M059J (cell line): ENCODE measurements around the gene CEP170B. TPM values are rescaled to one million over a fixed set of nuclear protein-coding genes. Genes with fewer than 3 reads are reported as not detected.
"Not testable (repeated sequence)": the region's sequence is repeated elsewhere in the genome, so short reads cannot be mapped to it uniquely, and the experiment has no call there.

ENCODE experiments used
- DNase-seq: peaks from one replicate; pipeline ENCODE4 v3.0.0-alpha.2; 2012; ENCODE audit warnings: low read depth
- total RNA-seq: library from RNA; depleted of rRNA; stranded (reverse); fragments of >200 nt; shearing (Covaris generic); gene quantifications from 2 replicates; pipeline ENCODE4 v1.2.3, GENCODE V29; 2014

The CEP170B gene
- total RNA-seq, 1 experiment from 2014 or later = 9.1 TPM

DNA sequence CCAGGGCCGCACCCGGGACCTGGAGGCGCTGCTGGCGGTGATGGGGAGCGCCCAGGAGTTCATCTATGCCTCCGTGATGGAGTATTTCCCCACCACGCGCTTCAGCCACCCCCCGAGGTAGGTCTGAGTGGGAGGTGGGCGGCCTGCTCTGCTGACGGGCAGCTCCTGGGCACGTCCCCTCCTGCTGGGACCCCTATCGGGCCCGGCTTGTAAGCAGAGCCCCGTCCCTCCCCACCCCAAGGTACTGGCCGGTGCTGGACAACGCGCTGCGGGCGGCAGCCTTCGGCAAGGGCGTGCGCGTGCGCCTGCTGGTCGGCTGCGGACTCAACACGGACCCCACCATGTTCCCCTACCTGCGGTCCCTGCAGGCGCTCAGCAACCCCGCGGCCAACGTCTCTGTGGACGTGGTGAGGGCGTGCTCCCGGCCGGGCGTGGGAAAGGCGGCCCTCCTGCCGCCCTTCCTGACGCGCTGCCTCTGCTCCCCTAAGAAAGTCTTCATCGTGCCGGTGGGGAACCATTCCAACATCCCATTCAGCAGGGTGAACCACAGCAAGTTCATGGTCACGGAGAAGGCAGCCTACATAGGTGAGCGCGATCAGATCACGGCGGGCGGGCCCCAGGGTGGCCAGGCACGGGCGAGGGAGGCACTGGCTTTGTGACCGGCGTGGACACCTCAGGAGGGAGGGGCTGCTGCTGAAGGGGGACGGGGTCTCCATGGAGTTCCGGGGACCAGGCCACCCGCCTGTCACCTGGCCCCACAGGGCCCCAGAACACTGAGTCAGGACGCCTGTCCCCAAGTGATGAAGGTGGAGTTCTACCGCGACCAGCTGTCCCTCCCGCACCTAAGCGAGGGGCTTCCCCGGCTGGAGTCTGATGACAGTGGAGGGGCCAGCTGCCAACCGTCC is 67.0 kb downstream of the CEP170B start:
- DNase-seq = no peak

DNA sequence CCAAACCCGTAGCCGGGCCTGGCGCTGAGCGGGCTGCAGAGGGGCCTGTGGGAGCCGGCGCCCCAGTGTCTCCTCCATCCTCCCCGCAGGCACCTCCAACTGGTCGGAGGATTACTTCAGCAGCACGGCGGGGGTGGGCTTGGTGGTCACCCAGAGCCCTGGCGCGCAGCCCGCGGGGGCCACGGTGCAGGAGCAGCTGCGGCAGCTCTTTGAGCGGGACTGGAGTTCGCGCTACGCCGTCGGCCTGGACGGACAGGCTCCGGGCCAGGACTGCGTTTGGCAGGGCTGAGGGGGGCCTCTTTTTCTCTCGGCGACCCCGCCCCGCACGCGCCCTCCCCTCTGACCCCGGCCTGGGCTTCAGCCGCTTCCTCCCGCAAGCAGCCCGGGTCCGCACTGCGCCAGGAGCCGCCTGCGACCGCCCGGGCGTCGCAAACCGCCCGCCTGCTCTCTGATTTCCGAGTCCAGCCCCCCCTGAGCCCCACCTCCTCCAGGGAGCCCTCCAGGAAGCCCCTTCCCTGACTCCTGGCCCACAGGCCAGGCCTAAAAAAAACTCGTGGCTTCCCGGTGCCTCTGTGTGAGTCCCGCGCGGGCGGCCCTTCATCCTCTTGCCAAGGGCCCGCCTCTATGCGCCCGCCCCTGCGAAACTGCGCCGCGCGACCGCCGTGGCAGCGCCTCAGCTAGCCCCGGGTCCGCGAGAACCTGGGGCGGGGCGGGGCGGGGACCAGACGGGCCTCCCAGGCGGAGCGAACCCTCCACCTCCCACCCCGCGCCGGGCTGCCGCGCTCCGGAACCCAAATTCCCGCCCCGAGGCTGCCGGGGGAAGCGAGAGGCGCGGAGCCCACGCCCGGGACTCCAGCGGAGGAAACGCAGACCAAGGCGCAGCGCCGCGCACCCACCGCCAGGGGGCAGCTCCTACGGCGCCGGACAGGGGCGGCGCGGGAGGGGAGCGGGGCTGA is 67.9 kb downstream of the CEP170B start:
- peak; percentile 69 for DNase-seq

DNA sequence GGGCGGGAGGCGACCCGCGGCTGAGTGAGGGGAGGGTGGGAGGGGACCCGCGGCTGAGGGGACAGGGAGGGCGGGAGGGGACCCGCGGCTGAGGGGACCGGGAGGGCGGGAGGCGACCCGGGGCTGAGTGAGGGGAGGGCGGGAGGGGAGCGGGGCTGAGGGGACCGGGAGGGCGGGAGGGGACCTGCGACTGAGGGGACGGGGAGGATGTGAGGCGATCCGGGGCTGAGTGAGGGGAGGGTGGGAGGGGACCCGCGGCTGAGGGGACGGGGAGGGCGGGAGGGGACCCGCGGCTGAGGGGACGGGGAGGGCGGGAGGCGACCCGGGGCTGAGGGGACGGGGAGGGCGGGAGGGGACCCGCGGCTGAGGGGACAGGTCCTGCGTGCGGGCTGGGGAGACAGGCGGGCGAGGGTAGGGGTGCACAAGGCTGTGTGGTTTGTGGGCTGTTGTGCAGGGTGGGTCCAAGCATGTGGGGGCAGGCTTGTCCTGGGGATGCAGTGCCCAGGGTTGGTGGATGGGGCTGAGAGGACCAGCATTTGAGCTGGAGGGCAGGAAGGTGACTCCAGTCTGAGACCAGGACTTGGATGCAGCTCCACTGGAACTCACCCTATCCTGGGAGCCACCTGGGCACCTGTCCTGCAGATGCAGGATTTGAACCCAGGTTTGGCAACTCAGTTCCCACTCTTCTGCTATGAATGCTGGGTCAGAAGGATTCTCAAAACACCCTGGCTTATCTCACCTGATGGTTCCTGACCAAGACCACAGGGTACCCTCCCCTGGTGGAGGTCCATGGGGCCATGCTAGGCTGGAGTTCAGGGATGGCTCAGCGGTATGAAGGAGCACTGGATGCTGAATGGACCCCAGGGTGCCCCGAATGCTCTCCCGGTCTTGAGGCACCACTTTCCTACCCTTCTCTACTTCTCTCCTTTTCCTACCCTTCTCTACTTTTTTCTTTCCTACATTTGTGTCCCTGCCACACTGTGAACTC is 69.0 kb downstream of the CEP170B start:
- DNase-seq = no peak

- no peak for DNase-seq
These were observed 70.1 kb downstream of the CEP170B start for GRCh38 chr14:104935026-104935650.

DNA sequence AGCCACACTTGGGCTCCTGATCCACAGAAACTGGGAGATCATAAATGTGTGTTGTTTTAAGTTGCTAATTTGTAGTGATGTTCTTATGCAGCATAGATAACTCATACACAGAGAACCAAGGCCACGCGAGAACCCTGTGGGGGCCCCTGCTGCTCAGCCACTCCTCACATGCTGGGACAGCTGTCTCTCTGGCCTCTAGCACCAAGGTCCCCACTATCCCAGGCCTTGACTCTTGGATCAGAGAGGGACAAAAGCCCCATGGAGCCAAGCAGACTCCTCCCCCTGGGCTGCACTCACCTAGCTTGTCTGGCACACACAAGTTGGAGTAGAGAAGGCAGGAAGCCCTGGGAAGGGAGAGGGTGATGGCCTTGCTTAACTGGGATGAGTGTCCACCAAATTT is 70.9 kb downstream of the CEP170B start:
- DNase-seq = no peak

- DNase-seq = no peak
These were observed 71.5 kb downstream of the CEP170B start for GRCh38 chr14:104936361-104937155.

GRCh38 chr14:104937161-104937560 is 72.1 kb downstream of the CEP170B start:
- DNase-seq = no peak

- DNase-seq = no peak
These were observed 72.8 kb downstream of the CEP170B start for GRCh38 chr14:104937694-104938365.

- DNase-seq = no peak
These were observed 73.4 kb downstream of the CEP170B start for GRCh38 chr14:104938436-104938835.

DNA sequence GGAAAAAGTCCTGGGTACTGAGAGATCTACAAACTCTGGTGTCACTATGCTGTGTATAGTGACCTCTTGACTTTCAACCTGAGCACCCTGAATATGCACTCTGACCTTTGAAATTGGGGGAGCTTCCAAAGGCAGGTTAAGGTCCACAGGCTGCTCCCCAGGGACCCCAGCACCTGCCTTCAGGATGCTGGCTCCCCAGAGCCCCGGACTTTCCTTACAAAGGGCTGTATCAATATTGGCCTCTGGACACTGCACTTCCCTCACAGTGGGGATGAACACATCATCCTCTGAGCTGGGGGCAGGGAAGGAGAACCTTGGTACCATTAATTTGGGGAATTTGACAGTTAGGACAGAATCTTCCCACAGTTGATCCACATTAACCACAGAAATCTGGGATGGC is 73.9 kb downstream of the CEP170B start:
- no peak for DNase-seq

DNA sequence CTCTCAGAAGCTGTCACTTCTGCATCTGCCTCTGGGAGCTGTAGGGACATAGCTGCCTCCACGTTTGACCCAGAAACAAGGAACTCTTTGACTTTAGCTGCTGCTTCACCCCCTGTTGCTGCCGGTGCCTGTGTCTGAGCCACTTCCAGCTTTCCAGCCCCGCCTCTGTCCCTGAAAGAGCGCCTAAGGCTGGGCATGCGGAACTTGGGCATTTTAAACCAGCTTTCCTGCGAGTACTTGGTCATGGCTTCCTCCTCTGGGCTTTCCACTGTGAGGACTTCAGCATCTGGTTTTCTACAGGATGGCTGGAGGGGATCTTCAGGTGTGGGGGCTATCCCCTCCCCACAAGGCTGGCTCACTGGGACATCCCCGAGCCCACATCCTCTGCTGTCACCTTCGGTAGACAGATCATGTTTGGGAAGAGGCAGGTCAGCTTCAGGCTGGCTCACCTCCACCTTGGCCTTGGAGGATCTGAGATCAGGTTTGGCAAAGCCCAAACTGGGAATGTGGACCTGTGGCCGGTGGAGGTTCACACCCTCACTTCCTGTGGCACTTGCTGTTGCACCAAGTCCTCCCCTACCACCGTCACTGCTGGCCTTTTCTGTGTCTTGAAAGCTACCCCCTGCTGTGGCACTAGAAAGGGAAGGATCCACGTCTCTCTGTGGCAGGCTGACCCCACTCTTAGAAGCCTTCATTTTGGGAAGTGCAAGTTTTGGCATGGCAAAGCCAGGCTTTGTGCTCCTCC is 74.8 kb downstream of the CEP170B start:
- DNase-seq = no peak

- peak; percentile 18 for DNase-seq
These were observed 75.6 kb downstream of the CEP170B start for GRCh38 chr14:104940526-104941150.

GRCh38 chr14:104941508-104942365 is 76.7 kb downstream of the CEP170B start:
- DNase-seq = no peak

GRCh38 chr14:104942586-104942985 is 77.5 kb downstream of the CEP170B start:
- no peak for DNase-seq

DNA sequence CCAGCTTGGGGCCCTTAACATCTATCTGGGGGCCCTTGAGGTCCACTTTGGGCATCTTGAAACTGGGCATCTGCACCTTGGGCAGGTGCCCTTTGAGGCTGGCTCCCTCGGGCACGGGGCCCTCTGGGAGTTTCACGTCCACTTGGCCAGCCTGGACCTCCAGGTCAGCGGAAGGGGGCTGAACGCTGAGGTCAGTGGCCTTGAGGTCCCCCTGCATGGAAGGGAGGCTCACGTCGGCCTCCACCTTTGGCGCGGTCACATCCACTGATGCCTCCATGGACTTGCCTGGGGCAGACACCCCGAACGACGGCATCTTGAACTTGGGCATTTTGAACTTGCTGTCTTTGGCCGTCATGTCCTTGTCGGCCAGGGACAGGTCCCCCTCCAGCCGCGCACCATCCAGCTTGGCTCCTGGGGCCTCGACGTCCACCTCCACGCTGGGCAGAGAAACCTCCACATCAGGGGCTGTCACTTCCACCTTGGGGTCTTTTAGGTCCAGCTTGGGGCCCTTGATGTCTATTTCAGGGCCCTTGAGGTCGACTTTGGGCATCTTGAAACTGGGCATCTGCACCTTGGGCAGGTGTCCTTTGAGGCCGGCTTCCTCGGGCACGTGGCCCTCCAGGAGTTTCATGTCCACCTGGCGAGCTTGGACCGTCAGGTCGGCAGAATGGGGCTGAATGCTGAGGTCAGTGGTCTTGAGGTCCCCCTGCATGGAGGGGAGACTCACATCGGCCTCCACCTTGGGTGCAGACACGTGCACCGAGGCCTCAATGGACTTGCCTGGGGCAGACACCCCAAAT is 78.3 kb downstream of the CEP170B start:
- DNase-seq = not testable (repeated sequence)

GRCh38 chr14:104944016-104944308 is 78.9 kb downstream of the CEP170B start:
- DNase-seq = not testable (repeated sequence)
